ENCODE measurements around the gene ANKS1B.

The ANKS1B gene

DNA sequence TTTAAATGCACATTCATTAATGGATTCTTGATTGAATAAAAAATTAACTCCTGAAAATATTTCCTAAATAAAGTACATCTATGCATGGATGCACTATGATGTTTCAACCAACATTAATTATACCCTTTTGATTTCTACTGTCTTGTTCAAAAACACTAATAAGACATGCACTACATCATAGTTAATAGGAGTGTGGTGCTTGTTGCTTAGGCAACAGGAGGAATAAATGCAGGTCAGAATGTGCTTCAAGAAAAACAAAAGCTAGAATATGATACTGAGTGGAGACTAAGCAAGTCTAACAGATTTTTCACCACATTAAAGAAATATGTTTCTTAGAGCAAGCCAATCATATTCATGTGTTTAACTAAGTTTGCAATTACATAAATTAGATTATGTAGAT lies 833.0 kb downstream of the ANKS1B start:
- DNase-seq, result no peak

DNA sequence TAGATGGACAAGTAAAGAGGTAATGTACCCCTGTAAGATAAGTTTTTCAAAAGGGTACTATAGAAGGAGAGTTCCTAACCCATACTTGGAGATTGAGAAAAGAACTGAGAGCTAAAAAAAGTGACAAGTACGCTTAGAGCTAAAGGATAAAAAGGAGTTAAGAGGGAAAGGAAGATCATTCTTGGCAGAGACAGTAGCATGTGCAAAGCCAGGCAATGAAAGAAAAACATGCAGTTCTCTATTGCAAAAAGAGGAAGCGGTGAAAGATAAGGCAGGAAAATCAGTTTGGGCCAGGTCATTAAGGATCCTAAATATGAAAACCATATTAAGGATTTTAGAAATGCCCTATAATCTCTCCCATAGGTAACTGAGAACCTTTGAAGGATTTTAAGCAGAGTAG lies 837.6 kb downstream of the ANKS1B start:
- no peak for DNase-seq

- DNase-seq, result no peak
Measured at GRCh38 chr12:99146730-99147129, 838.0 kb downstream of the ANKS1B start.

GRCh38 chr12:99146185-99146584 lies 838.6 kb downstream of the ANKS1B start:
- DNase-seq, result no peak

DNA sequence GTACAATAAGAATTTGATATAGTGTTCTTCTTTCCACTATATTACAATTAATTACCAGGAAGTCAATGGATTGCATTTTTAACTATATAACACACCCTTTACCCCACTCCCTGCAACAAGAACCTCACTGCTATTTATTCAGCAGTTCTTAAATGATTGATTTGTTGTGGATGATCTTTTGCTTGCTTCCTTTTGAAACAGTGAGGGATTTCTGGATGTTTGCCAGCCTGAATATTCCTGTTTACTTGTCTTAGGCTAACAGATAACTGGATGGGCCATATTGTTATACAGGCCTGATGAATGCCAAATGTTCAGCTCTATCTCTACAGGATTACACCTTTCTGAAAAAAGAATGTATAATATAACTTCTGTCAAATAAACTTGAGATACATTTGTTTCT lies 842.1 kb downstream of the ANKS1B start:
- no peak for DNase-seq

DNA sequence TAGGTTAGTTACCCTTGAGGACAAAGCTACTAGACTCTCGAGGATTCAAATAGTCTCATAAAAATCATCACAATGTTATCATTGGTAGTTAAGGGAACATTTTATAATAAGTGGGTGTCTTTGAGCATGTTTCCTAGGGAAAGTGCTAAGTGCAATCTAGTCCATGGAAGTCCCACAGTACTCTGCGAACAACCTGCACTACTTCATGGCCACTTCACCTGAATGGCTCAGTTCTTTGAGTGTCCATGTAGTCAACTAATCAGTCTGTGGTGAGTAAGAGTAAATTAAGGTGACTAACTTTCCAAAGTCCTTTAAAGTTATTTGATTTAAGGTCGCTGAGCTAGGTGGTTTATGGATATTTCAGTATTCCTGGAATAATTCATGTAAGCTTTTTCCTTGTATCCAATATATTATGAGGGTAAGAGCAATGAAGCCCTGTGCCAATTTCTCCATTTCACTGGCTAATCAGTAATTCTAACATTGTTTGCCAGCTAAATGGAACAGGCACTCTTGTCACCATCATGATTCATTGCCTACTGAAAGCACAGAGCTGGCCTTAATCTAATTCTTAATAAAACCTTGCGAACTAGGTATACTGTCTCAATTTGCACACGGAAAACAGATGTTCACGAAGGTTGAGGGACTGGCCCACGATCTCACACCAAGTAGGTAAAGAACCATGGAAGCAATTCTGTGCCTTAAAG lies 844.6 kb downstream of the ANKS1B start:
- no peak for DNase-seq

- no peak for DNase-seq
Measured at GRCh38 chr12:99138393-99138792, 846.3 kb downstream of the ANKS1B start.

DNA sequence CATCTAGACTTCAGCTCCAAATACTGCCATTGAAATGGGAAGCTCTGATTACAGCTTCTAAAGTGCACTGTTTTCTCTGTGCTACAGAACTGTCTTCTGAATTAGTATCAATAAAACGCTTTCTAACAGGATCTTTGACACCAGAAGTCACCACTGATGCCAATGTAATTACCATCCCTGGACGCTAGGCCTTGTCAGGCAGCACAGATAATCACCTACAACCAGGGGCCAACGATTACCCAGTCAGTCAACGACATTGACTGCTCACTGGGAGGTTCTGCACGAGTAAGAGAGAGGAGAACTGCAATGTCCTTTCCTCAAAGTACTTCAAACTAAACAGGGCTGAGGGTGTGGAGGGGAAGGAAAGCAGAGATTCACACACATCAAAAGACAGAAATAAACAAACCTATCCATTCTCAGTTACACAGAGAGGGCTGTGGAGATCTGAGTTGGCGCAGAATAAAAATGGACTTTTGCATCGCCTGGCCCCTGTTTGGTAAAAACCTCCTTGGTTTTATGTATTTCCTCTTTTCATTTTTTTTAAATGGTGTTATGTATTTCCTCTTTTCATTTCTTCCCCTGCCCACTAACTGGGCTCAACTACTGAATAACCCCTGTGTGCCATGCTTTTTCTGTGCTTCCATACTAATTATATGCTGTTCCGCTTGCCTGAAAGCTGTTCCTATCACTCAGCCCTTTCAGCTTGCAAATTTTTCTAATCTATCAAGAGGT lies 847.4 kb downstream of the ANKS1B start:
- DNase-seq, result no peak

- no peak for DNase-seq
Measured at GRCh38 chr12:99136516-99136915, 848.2 kb downstream of the ANKS1B start.

DNA sequence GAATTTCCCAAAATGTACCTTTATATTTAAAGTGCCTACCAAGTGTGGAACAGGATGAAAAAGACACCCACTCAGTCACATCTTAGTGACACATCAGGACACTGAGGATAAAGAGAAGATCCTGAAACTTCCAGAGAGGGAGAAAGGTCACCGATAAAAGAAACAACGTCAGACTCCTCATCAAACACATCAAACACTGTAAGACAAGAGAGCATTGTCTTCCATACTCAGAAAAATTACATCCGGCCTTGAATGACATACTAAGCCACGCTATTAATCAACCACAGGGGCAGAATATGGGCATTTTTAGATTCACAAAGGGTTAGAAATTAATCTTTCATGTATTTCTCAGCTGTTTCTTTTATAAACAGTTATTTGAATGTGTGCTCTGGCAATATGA lies 849.4 kb downstream of the ANKS1B start:
- DNase-seq, result no peak

GRCh38 chr12:99133401-99133800 lies 851.3 kb downstream of the ANKS1B start:
- no peak for DNase-seq

DNA sequence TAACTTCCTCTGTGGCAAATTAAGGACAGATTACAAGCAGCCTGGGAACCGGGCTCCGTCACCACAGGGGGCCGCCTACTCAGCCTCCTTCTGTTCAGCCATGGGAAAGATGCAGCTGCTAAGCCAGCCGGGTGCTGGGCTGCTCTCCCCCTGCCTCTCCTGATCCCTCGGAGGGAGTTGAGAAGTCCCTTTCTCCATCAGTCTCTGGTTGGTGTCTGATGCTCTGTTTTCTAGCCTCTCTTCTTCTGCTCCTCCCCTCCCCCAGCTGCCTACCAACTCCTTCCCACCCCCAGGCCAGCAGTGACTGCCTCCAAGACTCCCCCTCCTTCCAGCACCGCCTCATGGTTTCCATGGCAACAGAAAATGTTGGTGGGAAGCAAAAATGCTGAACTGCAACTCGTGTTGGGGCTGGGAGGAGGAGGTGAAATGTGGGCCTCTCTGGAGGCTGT lies 853.0 kb downstream of the ANKS1B start:
- no peak for DNase-seq

DNA sequence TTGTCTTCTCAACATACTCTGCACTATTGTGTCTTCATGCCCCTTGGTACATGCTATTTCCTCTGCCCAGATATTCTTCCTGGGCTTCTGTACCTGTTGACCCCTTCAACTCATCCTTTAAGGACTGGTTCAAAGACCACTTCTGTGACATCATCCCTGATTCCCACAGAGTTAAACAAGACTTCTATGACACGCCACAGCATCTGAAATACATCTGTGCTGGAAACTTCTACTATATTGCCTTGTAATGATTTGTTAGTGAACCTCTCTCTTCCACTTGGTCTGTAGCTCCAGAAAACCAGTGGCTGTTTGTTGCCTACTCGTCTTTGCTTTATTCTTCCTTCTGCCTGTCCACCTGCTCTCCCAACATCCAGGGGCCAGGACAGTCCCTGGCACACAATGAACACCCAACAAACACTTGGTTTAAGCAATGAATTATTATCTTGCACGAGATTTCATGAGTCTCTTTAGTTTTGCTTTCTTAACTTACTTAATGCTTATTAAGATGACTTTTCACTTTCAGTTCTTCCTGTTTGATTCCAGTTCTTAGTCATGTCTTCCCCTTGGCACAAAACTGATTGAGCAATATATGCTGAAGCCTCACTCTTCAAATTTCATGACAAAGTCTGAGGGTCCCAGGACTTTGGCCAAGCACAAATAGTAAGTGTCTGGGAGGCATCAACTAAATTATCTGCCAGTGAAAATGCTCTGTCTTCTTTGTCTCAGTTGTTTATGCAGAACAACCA lies 853.8 kb downstream of the ANKS1B start:
- no peak for DNase-seq

GRCh38 chr12:99128246-99128802 lies 856.4 kb downstream of the ANKS1B start:
- no peak for DNase-seq

DNA sequence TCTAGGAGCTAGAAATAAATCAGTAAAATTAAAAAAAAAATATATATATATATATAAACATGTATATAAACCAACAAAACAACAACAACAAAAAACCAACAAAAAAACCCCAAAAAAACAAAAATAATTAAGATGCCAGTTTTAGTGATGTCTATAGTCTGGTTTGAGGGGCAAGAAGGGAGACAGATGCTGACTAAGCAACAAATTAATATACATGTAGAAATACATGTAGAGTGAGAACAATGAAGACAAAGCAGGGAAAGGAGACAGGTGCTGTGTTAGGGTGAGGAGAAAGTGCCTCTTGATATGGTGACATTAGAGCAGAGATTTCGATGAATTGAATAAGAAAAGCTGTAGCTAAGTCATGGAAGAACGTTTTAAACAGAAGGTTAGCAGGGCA lies 861.8 kb downstream of the ANKS1B start:
- DNase-seq, result no peak

GRCh38 chr12:99122496-99122895 lies 862.2 kb downstream of the ANKS1B start:
- no peak for DNase-seq

DNA sequence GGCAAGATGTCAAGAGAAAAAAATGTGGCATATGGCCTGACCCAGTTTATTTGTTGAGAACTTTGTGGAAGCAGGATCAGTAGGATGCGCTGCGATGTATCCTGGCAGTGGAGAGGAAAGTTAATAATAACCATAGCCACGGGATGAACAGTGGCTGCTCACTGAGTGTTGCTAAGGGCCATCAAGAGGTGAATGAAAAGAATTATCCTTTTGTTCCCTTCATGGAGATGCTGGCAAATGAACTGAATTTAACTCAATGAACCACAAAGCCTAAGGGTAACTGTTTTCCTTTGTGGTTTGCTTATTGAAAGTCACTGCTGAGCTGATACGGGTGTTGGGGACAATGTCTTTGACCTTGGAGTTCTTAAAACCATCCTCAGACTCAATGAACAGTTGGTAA lies 863.2 kb downstream of the ANKS1B start:
- no peak for DNase-seq

DNA sequence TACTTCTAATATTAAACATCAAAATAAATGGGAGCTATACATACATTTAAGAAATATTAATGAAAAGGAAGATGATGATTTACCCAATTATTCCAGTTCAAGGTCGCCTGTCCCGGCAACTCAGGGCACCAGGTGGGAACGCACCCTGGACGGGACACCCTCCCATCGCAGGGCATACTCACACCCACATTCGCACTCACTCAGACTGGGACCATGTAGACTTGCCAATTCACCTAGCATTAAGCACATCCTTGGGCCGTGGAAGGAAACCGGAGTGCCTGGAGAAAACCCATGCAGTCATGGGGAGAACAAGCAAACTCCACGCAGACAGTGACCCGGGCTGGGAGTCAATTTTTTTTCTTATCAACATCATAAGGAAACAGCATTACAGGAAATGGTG lies 864.8 kb downstream of the ANKS1B start:
- no peak for DNase-seq

GRCh38 chr12:99119449-99119848 lies 865.3 kb downstream of the ANKS1B start:
- no peak for DNase-seq

DNA sequence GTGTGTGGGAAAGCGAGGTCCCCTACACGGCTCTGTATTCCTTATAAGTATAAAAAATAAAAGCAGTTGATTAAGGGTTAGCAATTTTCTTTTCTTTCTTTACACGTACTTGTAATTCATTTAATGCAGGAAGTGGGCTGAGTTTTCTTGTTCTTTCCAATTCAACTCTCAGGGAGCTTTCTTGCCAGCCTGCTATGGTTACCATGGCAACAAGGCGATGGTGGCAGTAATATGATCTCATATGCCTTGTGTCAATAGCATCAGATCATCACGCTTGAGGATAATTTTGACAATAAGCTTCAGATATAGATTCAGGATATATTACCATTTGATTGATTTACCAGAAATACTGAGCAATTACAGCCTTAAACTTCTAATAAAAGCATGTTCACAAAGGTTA lies 873.1 kb downstream of the ANKS1B start:
- no peak for DNase-seq

GRCh38 chr12:99110868-99111267 lies 873.9 kb downstream of the ANKS1B start:
- no peak for DNase-seq

- no peak for DNase-seq
Measured at GRCh38 chr12:99110212-99110611, 874.5 kb downstream of the ANKS1B start.

DNA sequence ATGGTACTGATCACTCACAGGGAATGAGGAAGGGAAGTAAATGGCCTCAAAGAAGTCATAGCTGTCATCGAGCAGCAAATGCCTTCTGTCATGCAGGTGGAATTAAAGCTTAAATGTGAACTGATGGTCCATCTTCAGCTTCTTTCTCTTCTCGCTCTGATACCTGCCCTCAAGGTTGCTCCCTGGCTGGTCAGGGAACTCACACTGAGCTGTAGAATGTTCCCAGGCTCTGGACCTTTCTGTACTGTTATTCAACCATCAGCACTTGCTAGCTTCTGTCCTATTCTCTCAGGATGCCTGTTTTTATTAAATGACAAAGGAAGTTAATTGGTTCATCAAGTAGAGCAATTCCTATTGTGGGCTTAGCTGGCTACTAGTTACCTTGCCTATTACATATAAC lies 875.8 kb downstream of the ANKS1B start:
- no peak for DNase-seq

GRCh38 chr12:99099786-99100185 lies 885.0 kb downstream of the ANKS1B start:
- DNase-seq, result no peak
